PC-3 (cell line): Measurements from ENCODE around the gene ARFGEF2. TPM values are rescaled to one million over a fixed set of nuclear protein-coding genes. Genes with fewer than 3 reads are reported as not detected.

Source experiments
- ATAC-seq: fragments of 200-7000 bp; cut with Tn5 transposase; 2 replicates; pipeline ENCODE4 v1.9.1; 2020; ENCODE audit warnings: mild to moderate bottlenecking, moderate library complexity
- BruUV-seq: library from RNA; stranded (reverse); fragments of 400-500 nt; replicated peaks from 2 replicates; lab custom pipeline; 2021; lab: Mats Ljungman, UMichigan
- CTCF ChIA-PET: fragments of 300-600 bp; sonication (Branson Sonifier 250); formaldehyde crosslinking; loops from one replicate; lab custom pipeline; 2022; ENCODE audit warnings: antibody characterized with exemption; lab: Charles Lee
- POLR2A ChIA-PET: fragments of 300-600 bp; sonication (Branson Sonifier 250); formaldehyde crosslinking; loops from one replicate; lab custom pipeline; 2022; ENCODE audit warnings: antibody characterized with exemption; ENCODE audit not compliant: unreplicated experiment; lab: Charles Lee
- DNase-seq: peaks from one replicate; pipeline ENCODE4 v3.0.0-alpha.2; 2015
- H2AFZ ChIP-seq: fragments of 300-600 bp; sonication (generic); 2 replicates; pipeline ENCODE4 v1.6.0; 2016; ENCODE audit warnings: antibody characterized with exemption, low read length
- H3F3A ChIP-seq: fragments of 300-600 bp; sonication (generic); one replicate; pipeline ENCODE4 v1.6.0; 2017; ENCODE audit warnings: antibody characterized with exemption, low read length, control low read depth, mild to moderate bottlenecking; ENCODE audit not compliant: unreplicated experiment
- H3K27ac ChIP-seq: fragments of 300-600 bp; sonication (generic); 2 replicates; pipeline ENCODE4 v1.5.1; 2016; ENCODE audit warnings: mild to moderate bottlenecking, low read length
- H3K27me3 ChIP-seq: fragments of 300-600 bp; sonication (generic); 2 replicates; pipeline ENCODE4 v1.6.1; 2016; ENCODE audit warnings: low read length, mixed read lengths
- H3K36me3 ChIP-seq: fragments of 300-600 bp; sonication (generic); 2 replicates; pipeline ENCODE4 v1.6.1; 2016; ENCODE audit warnings: low read depth, mixed run types, low read length, mixed read lengths
- H3K4me1 ChIP-seq: fragments of 300-600 bp; sonication (generic); 2 replicates; pipeline ENCODE4 v1.5.1; 2016; ENCODE audit warnings: low read length; ENCODE audit not compliant: insufficient read depth
- H3K4me2 ChIP-seq: fragments of 300-600 bp; sonication (generic); 2 replicates; pipeline ENCODE4 v1.6.0; 2016; ENCODE audit warnings: low read length
- H3K4me3 ChIP-seq: fragments of 300-600 bp; sonication (generic); 2 replicates; pipeline ENCODE4 v1.5.1; 2016; ENCODE audit warnings: mild to moderate bottlenecking, low read length, mixed read lengths
- H3K79me2 ChIP-seq: fragments of 300-600 bp; sonication (generic); 2 replicates; pipeline ENCODE4 v1.6.1; 2017; ENCODE audit warnings: low read length, mixed read lengths
- H3K9ac ChIP-seq: fragments of 300-600 bp; sonication (generic); 2 replicates; pipeline ENCODE4 v1.6.0; 2016; ENCODE audit warnings: mild to moderate bottlenecking, low read length
- H3K9me2 ChIP-seq: fragments of 300-600 bp; sonication (generic); replicated peaks from 2 replicates; pipeline ENCODE4 v1.6.1; 2016; ENCODE audit warnings: mixed run types, low read length, mixed read lengths
- H3K9me3 ChIP-seq: fragments of 300-600 bp; sonication (generic); 2 replicates; pipeline ENCODE4 v1.6.1; 2016; ENCODE audit warnings: low read length, mixed read lengths
- H4K20me1 ChIP-seq: fragments of 300-600 bp; sonication (generic); 2 replicates; pipeline ENCODE4 v1.6.1; 2016; ENCODE audit warnings: low read length, mixed read lengths
- CTCF ChIP-seq: fragments of 300-600 bp; sonication (generic); conservative IDR thresholded peaks from 2 replicates; pipeline ENCODE4 v1.5.1; 2017; ENCODE audit warnings: antibody characterized with exemption, low read depth, mild to moderate bottlenecking, low read length
- EZH2 ChIP-seq: fragments of 300-600 bp; sonication (generic); IDR thresholded peaks from one replicate; pipeline ENCODE4 v1.6.1; 2017; ENCODE audit warnings: antibody characterized with exemption, mild to moderate bottlenecking, low read length; ENCODE audit not compliant: unreplicated experiment
- EZH2phosphoT487 ChIP-seq: fragments of 300-600 bp; sonication (generic); IDR thresholded peaks from 2 replicates; pipeline ENCODE4 v1.6.1; 2018; ENCODE audit warnings: mild to moderate bottlenecking, antibody characterized with exemption, low read length, borderline replicate concordance
- intact Hi-C: fragments of 100-400 bp; cut with micrococcal nuclease; formaldehyde crosslinking; loops from 2 replicates; pipeline ENCODE4 v1.9.0; 2023
- total RNA-seq: library from RNA; depleted of rRNA; stranded (reverse); fragments of >200 nt; gene quantifications from 2 replicates; pipeline ENCODE4 v1.2.3, GENCODE V29; 2014

ARFGEF2 gene
- total RNA-seq, 1 experiment from 2014 or later: 33.5 TPM

GRCh38 chr20:48920527-48921167 is 864 bp upstream of the ARFGEF2 start:
- Histone ChIP-seq H3K79me2 (peaks cover 44% of the 10 kb centered on the region), H3K9me2 (no peaks in the 10 kb centered on the region), H4K20me1 (peaks cover 26% of the 10 kb centered on the region), H3F3A (no peaks in the 10 kb centered on the region), H3K36me3 (no peaks in the 10 kb centered on the region), H3K27ac (no peak overlapping the region), H3K9me3 (no peaks in the 10 kb centered on the region), H3K27me3 (no peaks in the 10 kb centered on the region), H3K4me2 (peak overlapping the region; percentile 95), H3K9ac (peak overlapping the region; percentile 93), H3K4me3 (peak overlapping the region; percentile 89), H3K4me1 (peaks cover 24% of the 10 kb centered on the region), H2AFZ (peak overlapping the region; percentile 98)
- TF ChIP-seq EZH2phosphoT487 (no peak), CTCF (no peak), EZH2 (no peak)
- intact Hi-C loops: no loop called here
- POLR2A ChIA-PET: no interaction called here
- DNase-seq: no peak
- CTCF ChIA-PET: no interaction called here
- BruUV-seq: no TSS peak
- ATAC-seq: no peak

- intact Hi-C loops: loop anchor here (2.0 kb wide), 1 partner anchor 23 kb away; no protein-coding TSS in a partner anchor
- peak; percentile 73 for ATAC-seq
Measured at GRCh38 chr20:48921883-48922820, 641 bp downstream of the ARFGEF2 start.

More at GRCh38 chr20:48921883-48922820, 641 bp downstream of the ARFGEF2 start:
- peak overlapping the region; percentile 93 for H3K9ac ChIP-seq
- no peaks in the 10 kb centered on the region for H3F3A ChIP-seq
- peak overlapping the region; percentile 98 for H2AFZ ChIP-seq
- H3K9me3 ChIP-seq: no peaks in the 10 kb centered on the region
- peak overlapping the region; percentile 95 for H3K4me2 ChIP-seq
- H3K27me3 ChIP-seq: no peaks in the 10 kb centered on the region
- H3K36me3 ChIP-seq: no peaks in the 10 kb centered on the region
- no peaks in the 10 kb centered on the region for H3K9me2 ChIP-seq
- H4K20me1 ChIP-seq: peaks cover 40% of the 10 kb centered on the region
- ChIA-PET CTCF (no interaction called here), POLR2A (interaction anchor here (0.5 to 0.9 kb wide), 4 partner anchors 8 to 1345 kb away, joined by 3 to 4 read pairs (median 4); no protein-coding TSS in a partner anchor)
- peak; percentile 49 for DNase-seq
- BruUV-seq: TSS peak; percentile 51
- peaks cover 59% of the 10 kb centered on the region for H3K79me2 ChIP-seq
- peaks cover 24% of the 10 kb centered on the region for H3K4me1 ChIP-seq
- no peak for TF ChIP-seq EZH2phosphoT487
- no peak for TF ChIP-seq CTCF
- TF ChIP-seq EZH2: no peak
- peak overlapping the region; percentile 73 for H3K27ac ChIP-seq
- H3K4me3 ChIP-seq: peak overlapping the region; percentile 89
